ENCODE data around the gene KCTD13. TPM values are rescaled to one million over a fixed set of nuclear protein-coding genes. Genes with fewer than 3 reads are reported as not detected.

Gene KCTD13
- total RNA-seq, 2 donors from 2014 or later = 21.5 to 27.5 TPM

- peaks cover 9% of the 10 kb centered on the region for H3K4me1 ChIP-seq (ENCODE audit: control insufficient read depth, insufficient read depth, low read length)
- H3K4me3 ChIP-seq (ENCODE audit: low read length) = peak overlapping the region; percentile 96
- peak overlapping the region; percentile 90 for H3K4me3 Mint-ChIP-seq
- peak; percentile 64 for DNase-seq
- H3K27me3 ChIP-seq (ENCODE audit: control insufficient read depth, insufficient read depth, low read length, poor library complexity, severe bottlenecking) = no peaks in the 10 kb centered on the region
- H3K4me1 Mint-ChIP-seq = peaks cover 21% of the 10 kb centered on the region
- H3K27ac ChIP-seq (ENCODE audit: low read depth, low read length) = no peak overlapping the region
- no peak for TF ChIP-seq CTCF (conservative IDR thresholded peaks at IDR 0.05)
- H3K9ac ChIP-seq (ENCODE audit: extremely low read depth, low read length, poor library complexity, severe bottlenecking) = peak overlapping the region; percentile 87
- H3K36me3 Mint-ChIP-seq (ENCODE audit: low read depth) = peaks cover 46% of the 10 kb centered on the region
- H3K27ac Mint-ChIP-seq = peak overlapping the region; percentile 87
- WGBS, 2 experiments (ENCODE audit: insufficient coverage in 1 of 2, insufficient read length in 1 of 2) = 4 to 10% methylated on average over 12 to 30 of the region's 31 CpGs
- peaks cover 14% of the 10 kb centered on the region for H3K9me3 ChIP-seq (ENCODE audit: control insufficient read depth, low read length)
- peaks cover 50% of the 10 kb centered on the region for H3K36me3 ChIP-seq (ENCODE audit: control insufficient read depth, insufficient read depth, low read length)
- peaks cover 11% of the 10 kb centered on the region for H3K9me3 Mint-ChIP-seq
- H3K27me3 Mint-ChIP-seq (ENCODE audit: insufficient read depth) = peaks cover 4% of the 10 kb centered on the region
Measured at GRCh38 chr16:29974291-29975133, 48.5 kb upstream of the KCTD13 start.

DNA sequence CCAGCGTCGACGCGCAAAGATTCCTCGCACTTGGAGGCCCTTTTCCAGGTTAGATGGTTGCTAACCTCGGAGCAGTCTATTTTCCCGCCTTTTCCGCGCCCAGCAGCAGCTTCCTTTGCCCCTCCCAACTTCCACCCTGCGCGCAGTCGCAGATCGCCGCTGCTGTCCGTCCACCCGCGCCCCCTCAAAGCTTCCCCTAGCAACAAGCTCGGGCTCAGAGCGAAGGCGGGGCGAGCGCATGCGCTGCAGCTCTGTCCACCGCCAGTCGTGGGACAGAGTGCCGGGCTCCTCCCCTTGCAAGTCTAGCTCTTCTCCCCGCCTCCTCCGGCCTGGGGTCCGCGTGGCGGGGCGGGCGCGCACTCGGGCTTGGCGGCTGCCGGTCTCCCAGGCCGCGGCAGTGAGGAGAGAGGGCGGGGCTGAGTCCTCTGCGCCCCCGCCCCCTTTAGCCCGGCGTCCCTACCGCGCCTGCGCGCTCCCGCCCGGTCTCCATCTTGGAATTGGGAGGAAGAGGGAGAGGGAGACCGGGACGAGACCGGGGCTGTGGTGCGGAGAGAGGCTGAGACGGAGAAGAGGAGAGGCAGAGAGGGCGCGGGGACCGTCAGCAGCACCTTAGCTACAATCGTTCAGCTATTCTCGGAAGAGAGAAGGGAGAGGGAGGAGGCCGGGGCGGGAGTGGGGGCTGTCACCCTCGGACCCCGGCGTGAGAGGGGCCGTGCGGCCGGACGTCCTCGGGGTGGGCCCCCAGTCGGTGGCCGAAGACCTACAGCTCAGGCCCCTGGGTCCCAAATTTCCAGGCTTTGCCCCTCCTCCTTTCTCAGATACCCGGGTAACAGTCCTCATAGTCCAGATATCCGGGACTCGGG, 47.6 kb upstream of the KCTD13 start, which contains the start of gene TAOK2:
Gene TAOK2, plus strand, starts transcription at position 485 of the 863 bp plus-strand sequence. CDS start 3,905 bp downstream, outside the sequence.
- 2 to 7% methylated on average over 31 to 75 of the region's 75 CpGs for WGBS, 2 experiments (ENCODE audit: insufficient coverage in 1 of 2, insufficient read length in 1 of 2)
- peak within 1 kb of the TSS; percentile 51 for H3K27ac ChIP-seq (ENCODE audit: low read depth, low read length)

More for the DNA sequence above, 47.6 kb upstream of the KCTD13 start, which contains the start of gene TAOK2:
- Histone ChIP-seq H3K4me1 (ENCODE audit: control insufficient read depth, insufficient read depth, low read length) (peaks cover 9% of the 10 kb centered on the region), H3K27me3 (ENCODE audit: control insufficient read depth, insufficient read depth, low read length, poor library complexity, severe bottlenecking) (no peaks in the 10 kb centered on the region), H3K4me3 (ENCODE audit: low read length) (peak within 1 kb of the TSS; percentile 96), H3K9ac (ENCODE audit: extremely low read depth, low read length, poor library complexity, severe bottlenecking) (peak within 1 kb of the TSS; percentile 87), H3K36me3 (ENCODE audit: control insufficient read depth, insufficient read depth, low read length) (peaks cover 45% of the 10 kb centered on the region), H3K9me3 (ENCODE audit: control insufficient read depth, low read length) (peaks cover 14% of the 10 kb centered on the region)
- DNase-seq = peak; percentile 100
- H3K27me3 Mint-ChIP-seq (ENCODE audit: insufficient read depth) = peaks cover 4% of the 10 kb centered on the region
- peaks cover 21% of the 10 kb centered on the region for H3K4me1 Mint-ChIP-seq
- no peak for TF ChIP-seq CTCF (conservative IDR thresholded peaks at IDR 0.05)
- peaks cover 42% of the 10 kb centered on the region for H3K36me3 Mint-ChIP-seq (ENCODE audit: low read depth)
- peaks cover 13% of the 10 kb centered on the region for H3K9me3 Mint-ChIP-seq
- peak within 1 kb of the TSS; percentile 94 for H3K27ac Mint-ChIP-seq
- peak within 1 kb of the TSS; percentile 90 for H3K4me3 Mint-ChIP-seq
